SK-N-SH treated with all-trans-retinoic acid at 6 μM for 48 hours (cell line): ENCODE measurements around the gene PHACTR4.

Experiments used
- ATAC-seq: fragments of 200-7000 bp; cut with Tn5 transposase; 3 replicates; pipeline ENCODE4 v1.9.1; 2020; ENCODE audit warnings: mild to moderate bottlenecking, moderate library complexity
- BACH2 ChIP-seq: fragments of 250-450 bp; sonication (Bioruptor Pico); IDR thresholded peaks from 2 replicates; pipeline ENCODE4 v1.9.0; 2021; ENCODE audit warnings: mild to moderate bottlenecking, borderline replicate concordance
- CREB5 ChIP-seq: fragments of 250-450 bp; sonication (Bioruptor Pico); IDR thresholded peaks from 2 replicates; pipeline ENCODE4 v1.5.1; 2020; ENCODE audit warnings: low read depth, mild to moderate bottlenecking, moderate library complexity
- CSDC2 ChIP-seq: fragments of 250-450 bp; sonication (Bioruptor Pico); IDR thresholded peaks from 2 replicates; pipeline ENCODE4 v1.5.0; 2020; ENCODE audit warnings: mild to moderate bottlenecking, moderate library complexity
- ESRRG ChIP-seq: fragments of 250-450 bp; sonication (Bioruptor Pico); IDR thresholded peaks from 2 replicates; pipeline ENCODE4 v1.6.1; 2021; ENCODE audit warnings: mild to moderate bottlenecking
- ISL1 ChIP-seq: fragments of 250-450 bp; sonication (Bioruptor Pico); IDR thresholded peaks from 2 replicates; pipeline ENCODE4 v2.1.2; 2022; ENCODE audit warnings: mild to moderate bottlenecking, moderate library complexity
- OSR1 ChIP-seq: fragments of 250-450 bp; sonication (Bioruptor Pico); IDR thresholded peaks from 2 replicates; pipeline ENCODE4 v1.8.0; 2022; ENCODE audit warnings: moderate library complexity, mild to moderate bottlenecking, inconsistent platforms
- PATZ1 ChIP-seq: fragments of 250-450 bp; sonication (Bioruptor Pico); IDR thresholded peaks from 2 replicates; pipeline ENCODE4 v1.8.0; 2020; ENCODE audit warnings: mild to moderate bottlenecking, moderate library complexity, borderline replicate concordance
- PPARA ChIP-seq: fragments of 250-450 bp; sonication (Bioruptor Pico); IDR thresholded peaks from 2 replicates; pipeline ENCODE4 v1.5.0; 2020; ENCODE audit warnings: mild to moderate bottlenecking, borderline replicate concordance
- RARB ChIP-seq: fragments of 250-450 bp; sonication (Bioruptor Pico); IDR thresholded peaks from 2 replicates; pipeline ENCODE4 v1.8.0; 2021; ENCODE audit warnings: mild to moderate bottlenecking, moderate library complexity
- SNAI2 ChIP-seq: fragments of 250-450 bp; sonication (Bioruptor Pico); IDR thresholded peaks from 2 replicates; pipeline ENCODE4 v1.5.0; 2020; ENCODE audit warnings: mild to moderate bottlenecking, moderate library complexity
- TCF4 ChIP-seq: fragments of 250-450 bp; sonication (Bioruptor Pico); IDR thresholded peaks from 2 replicates; pipeline ENCODE4 v1.8.0; 2021; ENCODE audit warnings: mild to moderate bottlenecking, moderate library complexity, borderline replicate concordance
- TOX ChIP-seq: fragments of 250-450 bp; sonication (Bioruptor Pico); IDR thresholded peaks from 2 replicates; pipeline ENCODE4 v1.8.0; 2021; ENCODE audit warnings: mild to moderate bottlenecking, moderate library complexity, borderline replicate concordance
- TSHZ2 ChIP-seq: fragments of 250-450 bp; sonication (Bioruptor Pico); IDR thresholded peaks from 2 replicates; pipeline ENCODE4 v1.5.0; 2020; ENCODE audit warnings: mild to moderate bottlenecking, moderate library complexity
- ZC3H10 ChIP-seq: fragments of 250-450 bp; sonication (Bioruptor Pico); IDR thresholded peaks from 2 replicates; pipeline ENCODE4 v1.5.1; 2021; ENCODE audit warnings: mild to moderate bottlenecking, moderate library complexity
- ZFP3 ChIP-seq: fragments of 250-450 bp; sonication (Bioruptor Pico); IDR thresholded peaks from 2 replicates; pipeline ENCODE4 v1.5.0; 2020; ENCODE audit warnings: mild to moderate bottlenecking, moderate library complexity
- ZFP30 ChIP-seq: fragments of 450-650 bp; formaldehyde crosslinking; IDR thresholded peaks from 2 replicates; pipeline ENCODE4 v1.5.0; 2022; ENCODE audit warnings: mild to moderate bottlenecking, moderate library complexity
- ZNF565 ChIP-seq: fragments of 450-650 bp; formaldehyde crosslinking; conservative IDR thresholded peaks from 2 replicates; pipeline ENCODE4 v1.5.0; 2020; ENCODE audit warnings: low read depth, mild to moderate bottlenecking, moderate library complexity
- ZNF70 ChIP-seq: fragments of 450-650 bp; formaldehyde crosslinking; IDR thresholded peaks from 2 replicates; pipeline ENCODE4 v1.5.0; 2020; ENCODE audit warnings: mild to moderate bottlenecking, moderate library complexity
- ZNF8 ChIP-seq: fragments of 450-650 bp; formaldehyde crosslinking; IDR thresholded peaks from 2 replicates; pipeline ENCODE4 v1.5.0; 2020; ENCODE audit warnings: mild to moderate bottlenecking, moderate library complexity
- TF ChIP-seq, protein P1 (sequence below): fragments of 250-450 bp; sonication (Bioruptor Pico); IDR thresholded peaks from 2 replicates; pipeline ENCODE4 v1.5.1; 2021; ENCODE audit warnings: mild to moderate bottlenecking, moderate library complexity
- TF ChIP-seq, protein P2 (sequence below): fragments of 250-450 bp; sonication (Bioruptor Pico); IDR thresholded peaks from 2 replicates; pipeline ENCODE4 v1.8.0; 2021; ENCODE audit warnings: low read depth, mild to moderate bottlenecking, moderate library complexity, borderline replicate concordance

PHACTR4 gene

DNA sequence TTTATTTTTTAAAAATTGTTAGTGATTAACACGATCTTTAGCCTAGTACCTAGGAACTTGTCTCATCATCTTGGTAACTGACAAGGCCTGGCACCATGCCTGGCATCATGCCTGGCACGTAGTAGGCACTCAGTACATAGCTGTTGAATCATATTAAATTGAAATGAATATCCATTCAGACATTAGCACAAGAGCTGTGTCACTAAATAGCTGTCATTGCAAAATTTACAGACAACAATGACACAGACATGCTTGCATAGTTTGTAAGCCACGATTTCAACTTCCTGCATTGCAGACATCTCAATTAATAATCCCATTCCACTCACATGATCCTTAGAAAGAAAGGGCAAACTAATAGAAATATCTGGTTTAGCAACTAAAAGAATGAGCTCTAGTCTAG lies 15.4 kb upstream of the PHACTR4 start:
- TF ChIP-seq ZFP30 (CRISPR knock-in tag) = no peak
- ATAC-seq = peak; percentile 70

GRCh38 chr1:28358716-28359115 lies 10.8 kb upstream of the PHACTR4 start:
- no peak for TF ChIP-seq ZNF565 (CRISPR knock-in tag)
- TF ChIP-seq PATZ1 (CRISPR knock-in tag) = no peak
- TF ChIP-seq, protein P1, sequence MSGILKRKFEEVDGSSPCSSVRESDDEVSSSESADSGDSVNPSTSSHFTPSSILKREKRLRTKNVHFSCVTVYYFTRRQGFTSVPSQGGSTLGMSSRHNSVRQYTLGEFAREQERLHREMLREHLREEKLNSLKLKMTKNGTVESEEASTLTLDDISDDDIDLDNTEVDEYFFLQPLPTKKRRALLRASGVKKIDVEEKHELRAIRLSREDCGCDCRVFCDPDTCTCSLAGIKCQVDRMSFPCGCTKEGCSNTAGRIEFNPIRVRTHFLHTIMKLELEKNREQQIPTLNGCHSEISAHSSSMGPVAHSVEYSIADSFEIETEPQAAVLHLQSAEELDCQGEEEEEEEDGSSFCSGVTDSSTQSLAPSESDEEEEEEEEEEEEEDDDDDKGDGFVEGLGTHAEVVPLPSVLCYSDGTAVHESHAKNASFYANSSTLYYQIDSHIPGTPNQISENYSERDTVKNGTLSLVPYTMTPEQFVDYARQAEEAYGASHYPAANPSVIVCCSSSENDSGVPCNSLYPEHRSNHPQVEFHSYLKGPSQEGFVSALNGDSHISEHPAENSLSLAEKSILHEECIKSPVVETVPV = no peak
- no peak for TF ChIP-seq OSR1 (CRISPR knock-in tag)
- TF ChIP-seq BACH2 = no peak
- TF ChIP-seq ZFP30 (CRISPR knock-in tag) = no peak
- TF ChIP-seq, protein P2, sequence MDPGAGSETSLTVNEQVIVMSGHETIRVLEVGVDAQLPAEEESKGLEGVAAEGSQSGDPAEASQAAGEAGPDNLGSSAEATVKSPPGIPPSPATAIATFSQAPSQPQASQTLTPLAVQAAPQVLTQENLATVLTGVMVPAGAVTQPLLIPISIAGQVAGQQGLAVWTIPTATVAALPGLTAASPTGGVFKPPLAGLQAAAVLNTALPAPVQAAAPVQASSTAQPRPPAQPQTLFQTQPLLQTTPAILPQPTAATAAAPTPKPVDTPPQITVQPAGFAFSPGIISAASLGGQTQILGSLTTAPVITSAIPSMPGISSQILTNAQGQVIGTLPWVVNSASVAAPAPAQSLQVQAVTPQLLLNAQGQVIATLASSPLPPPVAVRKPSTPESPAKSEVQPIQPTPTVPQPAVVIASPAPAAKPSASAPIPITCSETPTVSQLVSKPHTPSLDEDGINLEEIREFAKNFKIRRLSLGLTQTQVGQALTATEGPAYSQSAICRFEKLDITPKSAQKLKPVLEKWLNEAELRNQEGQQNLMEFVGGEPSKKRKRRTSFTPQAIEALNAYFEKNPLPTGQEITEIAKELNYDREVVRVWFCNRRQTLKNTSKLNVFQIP (CRISPR knock-in tag) = no peak
- TF ChIP-seq TOX (CRISPR knock-in tag) = no peak
- TF ChIP-seq ZFP3 (CRISPR knock-in tag) = no peak
- no peak for TF ChIP-seq ZNF70 (CRISPR knock-in tag)
- no peak for TF ChIP-seq ESRRG (CRISPR knock-in tag)
- no peak for TF ChIP-seq ZNF8 (CRISPR knock-in tag)
- no peak for TF ChIP-seq ISL1 (CRISPR knock-in tag)
- TF ChIP-seq, all 23 proteins: peak for 0
- ATAC-seq = no peak

DNA sequence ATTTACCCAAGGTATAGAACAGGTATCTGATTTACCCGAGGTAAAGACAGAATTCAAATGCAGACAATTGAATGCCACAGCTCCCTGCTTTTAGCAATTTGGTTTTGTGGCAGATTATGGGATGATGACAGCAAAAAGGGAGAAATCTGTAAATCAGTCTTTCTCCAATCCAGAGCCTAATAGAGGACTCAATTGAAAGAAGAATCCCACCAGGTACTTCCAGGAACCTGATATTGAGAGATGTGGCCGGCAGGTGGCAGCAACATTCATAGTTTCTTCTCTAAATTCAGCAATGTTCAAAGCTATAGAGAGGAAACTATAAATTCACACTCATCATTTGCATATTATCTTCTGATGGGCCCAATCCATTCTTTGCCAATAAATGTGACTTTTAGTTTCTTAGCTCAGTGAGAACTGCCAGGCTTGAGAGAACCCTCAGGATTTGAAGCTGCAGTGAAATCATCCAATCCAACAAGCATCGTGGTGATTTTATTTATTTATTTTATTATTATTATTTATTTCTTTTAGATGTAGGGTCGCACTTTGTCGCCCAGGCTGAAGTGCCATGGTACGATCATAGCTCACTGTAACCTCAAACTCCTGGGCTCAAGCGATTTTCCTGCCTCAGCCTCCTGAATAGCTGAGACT lies 9.8 kb upstream of the PHACTR4 start:
- ATAC-seq = peak; percentile 91
- TF ChIP-seq, protein P2 (CRISPR knock-in tag) = no peak
- TF ChIP-seq ZC3H10 (CRISPR knock-in tag) (no peak), PPARA (CRISPR knock-in tag) (no peak), CSDC2 (CRISPR knock-in tag) (no peak), PATZ1 (CRISPR knock-in tag) (no peak), RARB (no peak), ZFP30 (CRISPR knock-in tag) (no peak)

GRCh38 chr1:28364888-28365287 lies 4.7 kb upstream of the PHACTR4 start:
- no peak for ATAC-seq
- TF ChIP-seq RARB (no peak), TSHZ2 (CRISPR knock-in tag) (no peak), ZNF8 (CRISPR knock-in tag) (no peak), CSDC2 (CRISPR knock-in tag) (no peak), PPARA (CRISPR knock-in tag) (no peak), ZC3H10 (CRISPR knock-in tag) (no peak), SNAI2 (no peak), ISL1 (CRISPR knock-in tag) (no peak), CREB5 (CRISPR knock-in tag) (no peak), TCF4 (CRISPR knock-in tag) (no peak), BACH2 (no peak)
- TF ChIP-seq, protein P2 (CRISPR knock-in tag) = no peak
